OCI-LY1 (cell line): ENCODE results near the gene UBASH3B.

Experiments used
- EZH2 ChIP-seq: fragments of 200-600 bp; sonication (generic), shearing (Covaris generic); IDR thresholded peaks from 2 replicates; pipeline ENCODE4 v1.8.0; 2017; ENCODE audit warnings: borderline replicate concordance, mixed run types, mild to moderate bottlenecking, antibody characterized with exemption, low read length, moderate library complexity, mixed read lengths
- TF ChIP-seq, protein P1 (sequence below): fragments of 200-600 bp; sonication (generic), shearing (Covaris generic); IDR thresholded peaks from 2 replicates; pipeline ENCODE4 v1.5.1; 2017; ENCODE audit warnings: mild to moderate bottlenecking, antibody characterized with exemption, low read length, moderate library complexity, mixed read lengths

- no peak for TF ChIP-seq EZH2
- TF ChIP-seq, protein P1, sequence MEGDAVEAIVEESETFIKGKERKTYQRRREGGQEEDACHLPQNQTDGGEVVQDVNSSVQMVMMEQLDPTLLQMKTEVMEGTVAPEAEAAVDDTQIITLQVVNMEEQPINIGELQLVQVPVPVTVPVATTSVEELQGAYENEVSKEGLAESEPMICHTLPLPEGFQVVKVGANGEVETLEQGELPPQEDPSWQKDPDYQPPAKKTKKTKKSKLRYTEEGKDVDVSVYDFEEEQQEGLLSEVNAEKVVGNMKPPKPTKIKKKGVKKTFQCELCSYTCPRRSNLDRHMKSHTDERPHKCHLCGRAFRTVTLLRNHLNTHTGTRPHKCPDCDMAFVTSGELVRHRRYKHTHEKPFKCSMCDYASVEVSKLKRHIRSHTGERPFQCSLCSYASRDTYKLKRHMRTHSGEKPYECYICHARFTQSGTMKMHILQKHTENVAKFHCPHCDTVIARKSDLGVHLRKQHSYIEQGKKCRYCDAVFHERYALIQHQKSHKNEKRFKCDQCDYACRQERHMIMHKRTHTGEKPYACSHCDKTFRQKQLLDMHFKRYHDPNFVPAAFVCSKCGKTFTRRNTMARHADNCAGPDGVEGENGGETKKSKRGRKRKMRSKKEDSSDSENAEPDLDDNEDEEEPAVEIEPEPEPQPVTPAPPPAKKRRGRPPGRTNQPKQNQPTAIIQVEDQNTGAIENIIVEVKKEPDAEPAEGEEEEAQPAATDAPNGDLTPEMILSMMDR: no peak
These were observed 5.8 kb downstream of the UBASH3B start for GRCh38 chr11:122661182-122661945.
